ENCODE measurements around the gene OR52A1.
A peak's percentile ranks its signal among the peaks of the same experiment; 100 is the strongest.

Gene OR52A1

GRCh38 chr11:5131584-5132335 is 22.8 kb downstream of the OR52A1 start:
- no peak for DNase-seq (ENCODE audit: low read depth)

GRCh38 chr11:5129457-5129877 is 25.1 kb downstream of the OR52A1 start:
- no peak for DNase-seq (ENCODE audit: low read depth)

GRCh38 chr11:5124891-5125620 is 29.5 kb downstream of the OR52A1 start:
- no peak for DNase-seq (ENCODE audit: low read depth)

- DNase-seq (ENCODE audit: low read depth) = peak; percentile 7
These were observed 30.6 kb downstream of the OR52A1 start for GRCh38 chr11:5123802-5124521.

- no peak for DNase-seq (ENCODE audit: low read depth)
These were observed 35.7 kb downstream of the OR52A1 start for GRCh38 chr11:5118893-5119292.

GRCh38 chr11:5117588-5117987 is 37.0 kb downstream of the OR52A1 start:
- no peak for DNase-seq (ENCODE audit: low read depth)

- no peak for DNase-seq (ENCODE audit: low read depth)
These were observed 39.2 kb downstream of the OR52A1 start for GRCh38 chr11:5115339-5115738.

- DNase-seq (ENCODE audit: low read depth) = no peak
These were observed 47.3 kb downstream of the OR52A1 start for GRCh38 chr11:5107285-5107684.

- no peak for DNase-seq (ENCODE audit: low read depth)
These were observed 51.5 kb downstream of the OR52A1 start for GRCh38 chr11:5103066-5103465.

- DNase-seq (ENCODE audit: low read depth) = no peak
These were observed 52.3 kb downstream of the OR52A1 start for GRCh38 chr11:5102246-5102645.

- no peak for DNase-seq (ENCODE audit: low read depth)
These were observed 58.5 kb downstream of the OR52A1 start for GRCh38 chr11:5096011-5096410.
